Skeletal muscle cell (primary cell): ENCODE results near the gene DTNA.

Experiments
- DNase-seq: peaks from one replicate; pipeline ENCODE4 v3.0.0-alpha.2; 2010; ENCODE audit warnings: low read depth
- H3K4me3 ChIP-seq: 2 replicates; pipeline ENCODE4 v1.5.1; 2011; ENCODE audit warnings: low read depth, mild to moderate bottlenecking, control low read depth, low read length, moderate library complexity

DTNA gene

GRCh38 chr18:34838669-34839068 is 128.6 kb downstream of the DTNA start:
- no peak for DNase-seq
- no peak overlapping the region for H3K4me3 ChIP-seq

GRCh38 chr18:34840256-34840826 is 130.2 kb downstream of the DTNA start:
- no peak for DNase-seq
- no peak overlapping the region for H3K4me3 ChIP-seq

GRCh38 chr18:34841891-34842290 is 131.8 kb downstream of the DTNA start:
- DNase-seq, result no peak
- no peak overlapping the region for H3K4me3 ChIP-seq

GRCh38 chr18:34844072-34844471 is 134.0 kb downstream of the DTNA start:
- no peak overlapping the region for H3K4me3 ChIP-seq
- DNase-seq, result no peak

- no peak overlapping the region for H3K4me3 ChIP-seq
- no peak for DNase-seq
Measured at GRCh38 chr18:34844732-34845459, 134.8 kb downstream of the DTNA start.

GRCh38 chr18:34847408-34847807 is 137.3 kb downstream of the DTNA start:
- DNase-seq, result no peak
- no peak overlapping the region for H3K4me3 ChIP-seq

GRCh38 chr18:34848156-34848555 is 138.1 kb downstream of the DTNA start:
- no peak overlapping the region for H3K4me3 ChIP-seq
- DNase-seq, result no peak

- no peak for DNase-seq
- no peak overlapping the region for H3K4me3 ChIP-seq
Measured at GRCh38 chr18:34848695-34849094, 138.6 kb downstream of the DTNA start.

GRCh38 chr18:34857320-34857719 is 147.2 kb downstream of the DTNA start:
- DNase-seq, result no peak
- no peak overlapping the region for H3K4me3 ChIP-seq

GRCh38 chr18:34858188-34858587 is 148.1 kb downstream of the DTNA start:
- no peak overlapping the region for H3K4me3 ChIP-seq
- no peak for DNase-seq

GRCh38 chr18:34859496-34859895 is 149.4 kb downstream of the DTNA start:
- H3K4me3 ChIP-seq, result no peak overlapping the region
- DNase-seq, result no peak

GRCh38 chr18:34862561-34862960 is 152.5 kb downstream of the DTNA start:
- DNase-seq, result no peak
- no peak overlapping the region for H3K4me3 ChIP-seq

GRCh38 chr18:34863702-34864101 is 153.6 kb downstream of the DTNA start:
- no peak overlapping the region for H3K4me3 ChIP-seq
- DNase-seq, result no peak

- DNase-seq, result no peak
Measured at GRCh38 chr18:34864836-34865497, 154.9 kb downstream of the DTNA start.

GRCh38 chr18:34866310-34866709 is 156.2 kb downstream of the DTNA start:
- no peak for DNase-seq
- no peak overlapping the region for H3K4me3 ChIP-seq

More at GRCh38 chr18:34864836-34865497, 154.9 kb downstream of the DTNA start:
- no peak overlapping the region for H3K4me3 ChIP-seq

- H3K4me3 ChIP-seq, result no peak overlapping the region
- DNase-seq, result no peak
Measured at GRCh38 chr18:34866739-34867138, 156.6 kb downstream of the DTNA start.

- H3K4me3 ChIP-seq, result no peak overlapping the region
- no peak for DNase-seq
Measured at GRCh38 chr18:34867520-34867919, 157.4 kb downstream of the DTNA start.

GRCh38 chr18:34870555-34871310 is 160.6 kb downstream of the DTNA start:
- DNase-seq, result no peak
- no peak overlapping the region for H3K4me3 ChIP-seq

- no peak overlapping the region for H3K4me3 ChIP-seq
- DNase-seq, result no peak
Measured at GRCh38 chr18:34871435-34871834, 161.3 kb downstream of the DTNA start.

- no peak for DNase-seq
- H3K4me3 ChIP-seq, result no peak overlapping the region
Measured at GRCh38 chr18:34872066-34872465, 162.0 kb downstream of the DTNA start.
